Adrenal gland (tissue), 12 donors: ENCODE measurements around the gene VAMP4. TPM values are rescaled to one million over a fixed set of nuclear protein-coding genes. Genes with fewer than 3 reads are reported as not detected.

ENCODE experiments used
- DNase-seq, 7 donors: peaks; one replicate each; pipeline ENCODE4 v3.0.0-alpha.2; 2019 to 2020
- H3K27ac ChIP-seq, 5 donors: fragments of 200-600 bp; sonication (generic) in 4 of 5; 1 replicate in 3 of 5; 2 replicates in 2 of 5; pipeline versions ENCODE4 v1.5.1 to v1.8.0; 2016 to 2020; ENCODE audit warnings: mild to moderate bottlenecking in 1 of 5
- H3K27me3 ChIP-seq: fragments of 200-600 bp; 2 replicates; pipeline ENCODE4 v1.8.0; 2021
- H3K36me3 ChIP-seq, 2 donors: fragments of 200-600 bp; replicated peaks in 1 of 2; 1 replicate in 1 of 2; 2 replicates in 1 of 2; pipeline versions ENCODE4 v1.5.1 to v1.8.0; 2018 to 2022
- H3K4me1 ChIP-seq, 2 donors: fragments of 200-600 bp; replicated peaks in 1 of 2; 1 replicate in 1 of 2; 2 replicates in 1 of 2; pipeline versions ENCODE4 v1.5.1 to v1.8.0; 2018 to 2021
- H3K4me3 ChIP-seq, 4 donors: fragments of 200-600 bp; sonication (generic) in 3 of 4; one replicate each; pipeline ENCODE4 v1.5.1; 2016 to 2018
- H3K9me3 ChIP-seq, 3 donors: fragments of 200-600 bp; sonication (generic) in 1 of 3; replicated peaks in 1 of 3; 1 replicate in 2 of 3; 2 replicates in 1 of 3; pipeline versions ENCODE4 v1.5.1 to v1.8.0; 2016 to 2021
- POLR2A ChIP-seq, 2 donors: fragments of 450-650 bp; IDR thresholded peaks; one replicate each; pipeline ENCODE4 v1.6.1; 2017; ENCODE audit warnings: antibody characterized with exemption in 2 of 2, mild to moderate bottlenecking in 2 of 2, moderate library complexity in 1 of 2
- WGBS, 4 donors: extraction: QIAGEN DNeasy Blood & Tissue Kit in 2 of 4; methylation state at CpG; one replicate each; pipeline versions ENCODE4 v1.1.5 to v1.1.7; 2013 to 2017; 5-methylcytosine and 5-hydroxymethylcytosine counted together
- intact Hi-C, 2 donors: fragments of 100-400 bp; cut with DNase I; formaldehyde crosslinking; loops; one replicate each; pipeline versions ENCODE4 v1.14.1 to v1.15.0; 2022 to 2023
- polyA plus RNA-seq, 3 donors: library from polyadenylated mRNA; stranded (reverse); fragments of 200-250 nt in 2 of 3; fragments of 350-450 nt in 1 of 3; fragmentation: Illumina TruSeq in 1 of 3; extraction: RNeasy Lipid Tissue Mini Kit (QIAGEN cat#74804) in 1 of 3; gene quantifications; one replicate each; pipeline ENCODE4 v1.2.3, GENCODE V29; 2013 to 2014
- total RNA-seq, 9 donors: library from RNA; depleted of rRNA in 4 of 9; stranded (reverse); fragments of >200 nt in 4 of 9; fragments of 120-200 nt in 1 of 9; fragmentation: NEBNext Ultra II Directional in 1 of 9; extraction: Animal tissue kit (Norgen Biotek cat#: 25700) in 1 of 9; gene quantifications; one replicate each; pipeline versions ENCODE4 v1.1.0 to v1.2.4, GENCODE V29; 2013 to 2023
- TF ChIP-seq, protein P1 (sequence below), 6 experiments: fragments of 450-650 bp in 4 of 6; fragments of 200-600 bp in 2 of 6; sonication (generic) in 1 of 6; IDR thresholded peaks; 1 replicate in 5 of 6; 2 replicates in 1 of 6; pipeline versions ENCODE4 v1.5.1 to v1.8.0; 2016 to 2021; ENCODE audit warnings: antibody characterized with exemption in 6 of 6, mild to moderate bottlenecking in 2 of 6, moderate library complexity in 1 of 6
- donor health status: healthy with polysubstance abuse.
- donor health status: Bipolar disorder and iron deficiency.
- donor health status: DM: yes; HTN: yes; CAD: no.
- donor health status: DM: no; HTN: no; CAD: no.
- donor health status: DM: no; HTN: no; CAD: no.
- donor health status: DM: yes; HTN: yes; CAD: no.

VAMP4 gene
- total and polyA plus RNA-seq, 12 donors: 6.1 to 23.7 (median 14.8) TPM

- H3K9me3 ChIP-seq: no peaks in the 10 kb centered on the region
- TF ChIP-seq, protein P1, sequence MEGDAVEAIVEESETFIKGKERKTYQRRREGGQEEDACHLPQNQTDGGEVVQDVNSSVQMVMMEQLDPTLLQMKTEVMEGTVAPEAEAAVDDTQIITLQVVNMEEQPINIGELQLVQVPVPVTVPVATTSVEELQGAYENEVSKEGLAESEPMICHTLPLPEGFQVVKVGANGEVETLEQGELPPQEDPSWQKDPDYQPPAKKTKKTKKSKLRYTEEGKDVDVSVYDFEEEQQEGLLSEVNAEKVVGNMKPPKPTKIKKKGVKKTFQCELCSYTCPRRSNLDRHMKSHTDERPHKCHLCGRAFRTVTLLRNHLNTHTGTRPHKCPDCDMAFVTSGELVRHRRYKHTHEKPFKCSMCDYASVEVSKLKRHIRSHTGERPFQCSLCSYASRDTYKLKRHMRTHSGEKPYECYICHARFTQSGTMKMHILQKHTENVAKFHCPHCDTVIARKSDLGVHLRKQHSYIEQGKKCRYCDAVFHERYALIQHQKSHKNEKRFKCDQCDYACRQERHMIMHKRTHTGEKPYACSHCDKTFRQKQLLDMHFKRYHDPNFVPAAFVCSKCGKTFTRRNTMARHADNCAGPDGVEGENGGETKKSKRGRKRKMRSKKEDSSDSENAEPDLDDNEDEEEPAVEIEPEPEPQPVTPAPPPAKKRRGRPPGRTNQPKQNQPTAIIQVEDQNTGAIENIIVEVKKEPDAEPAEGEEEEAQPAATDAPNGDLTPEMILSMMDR (IDR thresholded peaks at IDR 0.05): no peak
- TF ChIP-seq POLR2A (IDR thresholded peaks at IDR 0.05): no peak
- no peak for DNase-seq
- WGBS, 4 donors: 93 to 94% (median 94%) methylated on average over 15 of the region's 15 CpGs
- intact Hi-C loops: no loop called here
- peaks cover 0 to 22% of the 10 kb centered on the region in 2 donors for H3K4me1 ChIP-seq
- no peak overlapping the region for H3K4me3 ChIP-seq
- no peaks in the 10 kb centered on the region for H3K27me3 ChIP-seq
- no peak overlapping the region for H3K27ac ChIP-seq
- H3K36me3 ChIP-seq: peaks cover 0 to 85% of the 10 kb centered on the region in 2 donors
Observed at GRCh38 chr1:171787686-171788480, 46.0 kb upstream of the VAMP4 start.

- intact Hi-C loops: no loop called here
Observed at GRCh38 chr1:171786534-171786933, 44.7 kb upstream of the VAMP4 start.

DNA sequence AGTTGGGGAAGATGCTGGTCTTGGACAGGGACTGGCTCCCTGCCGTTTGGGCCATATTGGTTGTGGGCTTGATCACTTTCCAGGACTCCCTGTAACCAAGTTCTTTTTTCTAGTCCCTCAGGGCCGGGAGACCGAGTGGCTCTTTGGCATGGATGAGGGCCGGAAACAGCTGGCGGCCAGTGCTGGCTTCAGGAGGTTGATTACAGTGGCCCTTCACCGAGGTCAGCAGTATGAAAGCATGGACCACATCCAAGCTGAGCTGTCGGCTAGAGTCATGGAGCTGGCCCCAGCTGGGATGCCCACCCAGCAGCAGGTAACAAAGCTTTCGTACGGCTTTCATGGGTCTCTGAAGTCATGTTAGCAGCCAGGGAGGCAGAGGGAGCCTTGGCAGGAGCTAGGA is 43.9 kb upstream of the VAMP4 start:
- peak in 2 of 7 donors; percentile 32 to 60 for DNase-seq
- Histone ChIP-seq H3K9me3 (no peaks in the 10 kb centered on the region), H3K4me1 (peaks cover 2 to 33% of the 10 kb centered on the region in 2 donors), H3K36me3 (peaks cover 0 to 66% of the 10 kb centered on the region in 2 donors), H3K27ac (no peak overlapping the region), H3K4me3 (no peak overlapping the region), H3K27me3 (no peaks in the 10 kb centered on the region)
- WGBS, 4 donors: 55 to 84% (median 73%) methylated on average over 2 to 9 of the region's 9 CpGs
- TF ChIP-seq, protein P1 (IDR thresholded peaks at IDR 0.05): no peak
- no peak for TF ChIP-seq POLR2A (IDR thresholded peaks at IDR 0.05)
- intact Hi-C loops: no loop called here

More at GRCh38 chr1:171786534-171786933, 44.7 kb upstream of the VAMP4 start:
- TF ChIP-seq, protein P1 (IDR thresholded peaks at IDR 0.05): no peak
- TF ChIP-seq POLR2A (IDR thresholded peaks at IDR 0.05): no peak
- no peak overlapping the region for H3K27ac ChIP-seq
- WGBS, 4 donors: 91 to 98% (median 96%) methylated on average over 2 of the region's 2 CpGs
- no peak overlapping the region for H3K4me3 ChIP-seq
- DNase-seq: no peak
- no peaks in the 10 kb centered on the region for H3K9me3 ChIP-seq
- H3K27me3 ChIP-seq: no peaks in the 10 kb centered on the region
- H3K4me1 ChIP-seq: peaks cover 0 to 32% of the 10 kb centered on the region in 2 donors
- H3K36me3 ChIP-seq: peaks cover 0 to 73% of the 10 kb centered on the region in 2 donors

GRCh38 chr1:171784784-171785183 is 42.9 kb upstream of the VAMP4 start:
- Histone ChIP-seq H3K4me1 (peaks cover 4 to 37% of the 10 kb centered on the region in 2 donors), H3K27ac (no peak overlapping the region), H3K36me3 (peaks cover 0 to 56% of the 10 kb centered on the region in 2 donors), H3K4me3 (no peak overlapping the region), H3K9me3 (no peaks in the 10 kb centered on the region), H3K27me3 (no peaks in the 10 kb centered on the region)
- intact Hi-C loops: no loop called here
- TF ChIP-seq POLR2A (IDR thresholded peaks at IDR 0.05): no peak
- TF ChIP-seq, protein P1 (IDR thresholded peaks at IDR 0.05): no peak
- no peak for DNase-seq
